UCSD-AML1 (cell line): ENCODE data around the gene CCDC9B.
A peak's percentile ranks its signal among the peaks of the same experiment; 100 is the strongest.

Experiments used
- DNase-seq: peaks from one replicate; lab custom pipeline; 2025; ENCODE audit not compliant: unreplicated experiment; lab: John Stamatoyannopoulos, UW

CCDC9B gene

DNA sequence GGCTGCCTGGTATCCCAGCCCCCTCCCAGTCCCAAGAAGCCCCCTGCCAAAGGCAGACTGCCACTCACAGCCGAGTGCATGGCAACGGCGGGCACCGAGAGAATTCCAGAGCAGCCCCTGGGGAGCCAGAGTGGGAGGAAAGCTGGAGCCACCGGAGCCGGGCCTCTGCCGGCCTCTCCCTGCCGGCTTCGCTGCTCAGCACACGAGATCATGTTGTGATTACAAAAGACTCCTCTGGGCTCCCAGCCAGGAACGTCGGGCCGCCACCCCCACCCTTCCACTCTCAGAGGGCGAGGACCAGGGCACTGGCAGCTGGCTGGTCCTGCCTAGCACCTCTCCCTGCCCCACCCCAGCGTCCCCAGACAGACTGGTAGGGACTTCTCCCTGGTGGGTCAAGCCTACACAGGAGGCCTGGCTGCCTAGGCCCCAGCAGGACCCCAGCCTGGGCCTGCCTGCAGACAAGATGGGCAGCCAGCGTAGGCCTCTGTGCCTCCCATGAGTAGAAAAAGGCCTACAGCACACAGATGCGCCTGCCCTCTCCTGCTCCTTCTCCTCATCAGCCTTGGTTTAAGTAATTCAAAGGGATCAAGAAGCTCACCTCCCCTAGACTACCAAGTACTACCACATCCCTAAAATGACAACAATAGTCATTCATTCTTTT, at the start of gene CCDC9B:
TSS of gene CCDC9B (minus strand) at position 200 of the 661 bp plus-strand sequence. CDS start at position 80, 120 bp downstream.
- no peak for DNase-seq

DNA sequence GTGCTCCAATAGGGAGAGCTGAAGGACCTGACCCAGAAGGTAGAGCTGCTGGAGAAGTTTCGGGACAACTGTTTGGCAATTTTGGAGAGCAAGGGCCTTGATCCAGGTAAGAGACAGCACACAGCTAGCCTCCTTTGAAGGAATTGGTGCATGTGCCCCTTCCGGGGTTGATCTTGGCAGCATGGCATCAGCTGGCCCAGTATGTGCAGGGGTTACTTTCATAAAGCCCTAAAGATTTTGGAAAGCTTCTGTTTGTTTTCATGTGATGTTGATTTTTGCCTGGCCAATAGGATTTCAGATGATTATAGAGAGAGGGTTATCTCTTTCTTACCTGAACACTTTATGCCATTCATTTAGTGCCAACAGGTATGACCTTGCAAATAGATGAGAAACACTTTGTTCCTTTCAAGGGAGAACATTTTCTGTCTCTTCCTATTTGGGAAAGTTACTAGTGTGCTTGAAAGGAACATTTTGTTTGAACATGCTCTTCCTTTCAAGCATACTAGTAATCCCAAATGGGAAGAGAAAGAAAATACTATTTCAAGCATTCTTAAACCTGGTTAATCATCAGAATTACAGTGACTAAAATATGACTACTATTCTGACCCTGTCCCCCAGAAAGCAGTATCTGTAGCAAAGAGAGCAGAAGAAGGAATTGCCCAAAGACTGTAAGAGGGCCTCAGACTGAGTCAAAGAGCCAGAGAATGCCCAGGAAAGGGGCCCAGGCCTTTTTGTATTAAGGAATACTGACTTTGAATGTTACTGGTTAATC, 49.3 kb upstream of the CCDC9B start:
- no peak for DNase-seq

DNA sequence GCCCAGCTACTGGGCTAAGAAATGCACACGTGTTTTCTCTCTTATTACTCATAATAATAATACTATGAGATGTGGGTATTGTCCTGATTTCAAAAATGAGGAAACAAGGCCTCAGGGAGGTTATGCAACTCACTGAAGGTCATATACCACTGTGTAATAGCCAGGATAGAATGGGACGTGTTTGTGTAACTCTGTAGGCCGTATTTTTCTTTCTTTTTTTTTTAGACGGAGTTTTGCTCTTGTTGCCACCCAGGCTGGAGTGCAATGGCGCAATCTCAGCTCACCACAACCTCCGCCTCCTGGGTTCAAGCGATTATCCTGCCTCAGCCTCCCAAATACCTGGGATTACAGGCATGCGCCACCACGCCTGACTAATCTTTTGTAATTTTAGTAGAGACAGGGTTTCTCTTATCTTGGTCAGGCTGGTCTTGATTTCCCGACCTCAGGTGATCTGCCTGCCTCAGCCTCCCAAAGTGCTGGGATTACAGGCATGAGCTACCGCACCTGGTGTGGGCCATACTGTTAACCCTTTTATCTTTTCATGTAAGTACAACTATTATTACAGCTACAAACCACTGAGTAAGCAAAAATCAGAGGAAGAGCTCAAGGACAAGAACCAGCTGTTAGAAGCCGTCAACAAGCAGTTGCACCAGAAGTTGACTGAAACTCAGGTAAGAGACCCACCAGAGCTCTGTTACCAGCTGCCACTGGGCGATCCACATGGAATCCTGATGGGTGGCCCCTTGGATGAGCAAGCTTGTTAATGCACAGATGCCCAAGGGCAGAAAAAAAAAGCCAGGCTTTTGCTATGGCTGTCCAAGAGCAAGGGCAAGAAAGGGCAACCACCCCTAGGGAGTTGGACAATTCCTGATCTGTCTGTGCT, 48.4 kb upstream of the CCDC9B start:
- DNase-seq, result no peak

DNA sequence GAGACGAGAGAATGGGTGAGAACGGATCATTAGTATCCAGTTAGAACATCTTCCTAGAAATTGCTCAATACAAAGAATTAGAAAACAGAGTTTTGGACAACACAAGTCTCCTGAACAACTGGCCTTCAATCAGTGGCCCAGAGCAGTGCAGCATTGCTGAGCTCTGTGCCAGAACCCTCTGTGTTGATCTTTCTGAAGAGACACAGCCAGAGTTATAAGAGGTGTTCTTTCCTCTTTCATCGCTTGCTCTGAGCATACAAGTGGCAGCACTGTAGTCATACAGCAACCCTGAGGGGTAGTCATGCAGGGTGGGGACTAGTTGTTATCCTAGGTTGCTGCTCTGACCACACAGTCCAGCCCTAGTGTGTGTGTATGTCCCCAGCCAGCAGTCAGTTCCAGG, 45.7 kb upstream of the CCDC9B start:
- no peak for DNase-seq

DNA sequence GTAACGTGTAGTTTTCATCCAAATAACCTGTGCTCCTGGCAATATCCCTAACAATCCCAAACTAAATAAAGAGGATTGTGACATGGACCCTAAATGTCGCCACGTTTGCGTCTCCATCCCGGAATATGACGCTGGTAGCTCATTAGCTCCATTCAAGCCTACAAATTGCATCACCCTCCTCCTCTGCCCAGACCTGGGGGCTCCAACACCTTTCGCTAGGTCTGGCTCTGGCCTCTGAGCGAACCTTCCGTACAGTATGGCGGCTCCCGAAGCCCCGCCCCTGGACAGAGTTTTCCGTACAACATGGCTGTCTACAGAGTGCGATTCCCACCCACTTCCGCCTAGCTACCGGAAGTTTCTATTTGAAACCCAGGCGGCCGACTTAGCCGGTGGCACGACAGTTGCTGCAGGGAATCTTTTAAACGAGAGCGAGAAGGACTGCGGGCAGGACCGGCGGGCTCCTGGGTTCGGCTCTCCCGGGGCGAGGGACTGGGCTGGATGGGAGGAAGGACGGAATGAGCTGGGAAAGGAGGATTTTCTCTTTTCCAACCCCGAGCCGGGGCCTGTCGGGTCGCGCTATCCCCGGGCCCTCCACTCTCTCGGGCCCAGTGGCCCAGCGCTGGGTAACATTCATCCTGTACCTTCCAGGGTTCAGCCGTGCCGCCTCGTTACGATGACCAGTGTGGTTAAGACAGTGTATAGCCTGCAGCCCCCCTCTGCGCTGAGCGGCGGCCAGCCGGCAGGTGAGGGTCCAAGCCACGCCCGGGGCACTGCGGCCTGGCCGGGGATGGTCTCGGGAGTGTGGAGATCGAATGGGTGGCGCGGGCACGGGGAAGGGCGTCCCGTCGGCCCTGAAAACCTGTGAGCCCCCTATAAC, 42.1 kb upstream of the CCDC9B start, which contains the start of gene KNSTRN:
TSS of gene KNSTRN (plus strand) at position 142 of the 877 bp plus-strand sequence. CDS start at position 257, 115 bp downstream.
- DNase-seq, result peak; percentile 87

DNA sequence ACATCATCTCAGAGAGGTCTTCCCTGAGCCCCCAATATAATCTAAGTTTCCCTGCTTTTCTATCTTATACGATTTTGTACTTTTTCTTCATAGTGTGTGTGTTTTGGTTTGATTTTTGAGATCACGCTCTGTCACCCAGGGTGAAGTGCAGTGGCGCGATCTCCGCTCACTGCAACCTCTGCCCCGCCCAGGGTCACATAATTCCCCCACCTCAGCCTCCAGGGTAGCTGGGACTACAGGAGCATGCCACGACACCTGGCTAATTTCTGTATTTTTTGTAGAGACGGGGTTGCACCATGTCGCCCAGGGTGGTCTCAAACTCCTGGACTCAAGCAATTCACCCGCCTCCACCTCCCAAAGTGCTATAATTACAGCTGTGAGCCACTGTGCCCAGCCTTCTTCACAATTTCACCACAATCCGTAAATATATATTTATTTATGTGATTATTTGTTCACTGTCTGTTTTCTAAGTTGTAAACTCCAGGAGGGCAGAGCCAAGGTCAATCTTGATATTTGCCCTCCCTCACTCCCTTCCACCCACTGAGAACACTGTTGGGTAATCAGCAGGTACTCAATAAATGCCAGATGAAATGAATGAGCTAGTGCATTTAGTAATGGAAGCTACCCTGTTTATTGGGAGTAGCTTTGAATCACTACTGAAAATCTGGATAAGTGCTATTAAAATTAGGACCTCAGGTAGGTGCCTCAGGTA, 41.2 kb upstream of the CCDC9B start:
- DNase-seq, result no peak

DNA sequence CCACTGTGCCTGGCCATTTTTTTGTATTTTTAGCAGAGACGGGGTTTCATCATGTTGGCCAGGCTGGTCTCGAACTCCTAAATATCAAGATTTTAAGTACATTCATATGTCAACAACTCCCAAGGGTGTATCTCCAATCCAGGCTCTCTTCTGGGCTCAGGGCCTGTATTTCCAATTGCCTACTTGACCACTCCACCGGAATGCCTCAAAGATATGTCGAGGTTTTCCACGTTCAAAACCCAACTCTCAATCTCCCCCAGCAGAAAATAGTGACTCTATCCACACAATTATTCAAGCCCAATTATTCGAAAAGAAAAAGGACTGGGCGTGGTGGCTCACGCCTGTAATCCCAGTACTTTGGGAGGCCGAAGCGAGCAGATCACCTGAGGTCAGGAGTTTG, 39.9 kb upstream of the CCDC9B start:
- DNase-seq, result no peak

DNA sequence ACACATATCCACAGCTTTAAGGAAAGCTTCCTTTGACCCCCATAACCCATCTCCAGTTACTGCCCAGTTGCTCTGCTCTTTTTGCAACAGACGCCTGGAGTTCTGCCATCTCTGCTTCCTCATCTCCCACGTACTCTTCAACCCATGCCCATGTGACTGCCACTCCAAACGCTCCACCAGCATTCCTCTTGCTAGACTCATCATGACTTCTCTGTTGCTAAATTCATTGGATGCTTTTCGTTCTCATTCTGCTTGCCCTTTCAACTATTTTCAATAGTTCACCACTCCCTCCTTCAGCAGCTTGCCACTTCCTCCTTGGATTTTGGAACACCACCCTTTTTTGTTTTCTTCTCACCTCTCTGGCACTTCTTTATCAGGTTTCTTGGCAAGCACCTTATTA, 39.1 kb upstream of the CCDC9B start:
- DNase-seq, result no peak

DNA sequence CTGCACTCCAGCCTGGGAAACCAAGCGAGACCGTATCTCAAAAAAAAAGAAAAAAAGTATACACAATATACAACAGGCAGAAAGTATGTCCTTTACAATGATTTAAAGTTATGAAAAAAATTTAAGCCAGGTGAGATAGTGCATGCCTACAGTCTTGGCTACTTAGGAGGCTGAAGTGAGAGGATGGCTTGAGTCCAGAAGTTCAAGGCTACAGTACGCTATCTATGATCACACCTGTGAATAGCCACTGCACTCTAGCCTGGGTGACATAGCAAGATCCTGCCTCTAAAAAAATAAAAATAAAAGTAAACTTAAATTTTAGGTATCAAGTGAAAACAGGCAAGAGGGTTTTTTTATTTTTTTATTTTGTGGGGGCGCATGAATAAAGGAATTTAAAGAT, 38.6 kb upstream of the CCDC9B start:
- no peak for DNase-seq

DNA sequence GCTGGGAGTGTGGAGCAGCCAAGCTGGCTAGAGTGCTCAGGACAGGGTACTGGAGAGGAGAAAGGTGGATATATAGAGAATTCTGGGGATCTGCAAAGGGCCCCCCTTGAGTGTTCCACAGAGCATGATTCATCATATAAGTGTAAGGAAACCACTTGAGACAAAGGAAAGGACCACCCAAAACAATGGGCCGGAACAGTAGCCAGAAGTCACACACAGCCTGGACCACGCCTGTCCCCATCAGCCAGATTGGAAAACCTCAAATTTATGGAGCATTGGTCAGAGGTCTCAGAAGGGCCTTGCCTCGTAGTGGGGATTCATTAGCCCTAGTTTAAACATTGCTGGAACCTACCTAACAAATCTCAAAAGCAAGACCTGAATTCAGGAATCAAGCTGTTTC, 36.9 kb upstream of the CCDC9B start:
- DNase-seq, result no peak

DNA sequence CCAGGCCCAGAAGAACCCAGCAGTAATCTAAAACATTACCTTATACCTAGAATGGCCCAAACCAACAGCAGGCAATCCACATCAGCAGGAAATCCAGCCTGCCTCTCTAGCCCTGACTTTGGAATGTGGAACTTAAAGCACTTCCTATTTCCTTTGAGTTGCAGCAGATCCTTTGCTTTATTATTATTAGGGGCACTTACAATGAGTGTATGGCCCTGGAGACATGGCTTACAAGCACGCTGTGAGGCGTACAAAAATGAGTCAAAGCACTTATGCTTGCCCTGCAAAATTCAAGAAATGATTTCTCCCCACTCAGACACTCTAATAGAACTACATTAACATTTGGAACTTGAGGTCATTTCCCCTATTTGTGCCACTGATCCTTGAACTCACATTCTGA, 32.2 kb upstream of the CCDC9B start:
- DNase-seq, result no peak

DNA sequence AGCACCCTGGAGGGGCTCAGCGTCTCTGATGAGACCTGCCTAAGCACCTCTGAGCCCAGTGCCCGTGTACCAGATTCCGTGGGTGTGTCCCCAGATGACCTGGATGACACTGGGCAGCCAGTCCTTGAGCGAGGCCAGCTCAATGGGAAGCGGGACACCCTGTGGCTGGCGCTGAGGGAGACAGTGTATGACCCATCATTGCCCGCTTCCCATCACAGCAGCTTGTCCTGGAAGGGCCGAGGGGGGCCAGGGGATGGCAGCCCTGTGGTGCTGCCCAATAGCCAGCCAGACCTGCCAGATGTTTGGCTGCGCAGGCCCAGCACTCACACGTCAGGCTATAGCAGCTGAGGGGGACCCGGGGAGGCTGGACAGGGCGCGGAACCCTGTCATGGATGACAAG, 29.2 kb upstream of the CCDC9B start:
- DNase-seq, result no peak

DNA sequence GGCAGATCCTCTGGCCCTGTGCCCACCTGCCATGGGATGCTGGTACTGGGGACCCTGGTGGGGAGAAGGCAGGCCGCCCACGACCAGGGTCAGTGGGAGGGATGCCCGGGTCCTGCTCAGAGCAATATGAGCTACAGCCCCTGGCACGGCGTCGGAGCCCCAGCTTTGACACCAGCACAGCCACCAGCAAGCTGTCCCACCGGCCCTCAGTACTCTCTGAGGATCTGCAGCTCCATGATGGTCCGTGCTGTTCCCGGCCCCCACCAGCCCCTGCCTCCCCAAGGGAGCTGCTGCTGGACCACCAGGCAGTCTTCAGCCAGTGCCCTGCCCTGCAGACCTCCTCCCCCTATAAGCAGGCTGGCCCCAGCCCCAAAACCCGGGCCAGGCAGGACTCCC, 28.7 kb upstream of the CCDC9B start:
- no peak for DNase-seq

DNA sequence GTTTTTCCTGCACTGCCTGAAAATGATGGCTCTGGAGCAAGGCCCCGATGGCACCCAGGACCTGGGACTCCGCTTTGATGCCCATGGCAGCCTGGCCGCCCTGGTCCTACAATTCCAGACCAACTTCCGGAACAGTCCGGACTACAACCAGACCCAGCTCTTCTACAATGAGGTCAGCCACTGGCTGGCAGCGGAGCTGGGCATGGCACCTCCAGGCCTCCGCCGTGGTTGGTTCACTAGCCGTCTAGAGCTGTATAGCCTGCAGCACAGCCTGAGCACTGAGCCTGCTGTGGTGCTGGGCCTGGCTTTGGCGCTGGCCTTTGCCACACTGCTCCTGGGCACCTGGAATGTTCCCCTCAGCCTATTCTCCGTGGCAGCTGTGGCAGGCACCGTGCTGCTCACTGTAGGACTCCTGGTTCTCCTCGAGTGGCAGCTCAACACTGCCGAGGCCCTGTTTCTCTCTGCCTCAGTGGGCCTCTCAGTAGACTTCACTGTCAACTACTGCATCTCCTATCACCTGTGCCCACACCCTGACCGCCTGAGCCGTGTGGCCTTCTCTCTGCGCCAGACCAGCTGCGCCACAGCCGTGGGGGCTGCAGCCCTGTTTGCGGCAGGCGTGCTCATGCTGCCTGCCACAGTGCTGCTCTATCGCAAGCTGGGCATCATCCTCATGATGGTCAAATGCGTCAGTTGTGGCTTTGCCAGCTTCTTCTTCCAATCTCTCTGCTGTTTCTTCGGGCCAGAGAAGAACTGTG, 28.2 kb upstream of the CCDC9B start:
- no peak for DNase-seq

DNA sequence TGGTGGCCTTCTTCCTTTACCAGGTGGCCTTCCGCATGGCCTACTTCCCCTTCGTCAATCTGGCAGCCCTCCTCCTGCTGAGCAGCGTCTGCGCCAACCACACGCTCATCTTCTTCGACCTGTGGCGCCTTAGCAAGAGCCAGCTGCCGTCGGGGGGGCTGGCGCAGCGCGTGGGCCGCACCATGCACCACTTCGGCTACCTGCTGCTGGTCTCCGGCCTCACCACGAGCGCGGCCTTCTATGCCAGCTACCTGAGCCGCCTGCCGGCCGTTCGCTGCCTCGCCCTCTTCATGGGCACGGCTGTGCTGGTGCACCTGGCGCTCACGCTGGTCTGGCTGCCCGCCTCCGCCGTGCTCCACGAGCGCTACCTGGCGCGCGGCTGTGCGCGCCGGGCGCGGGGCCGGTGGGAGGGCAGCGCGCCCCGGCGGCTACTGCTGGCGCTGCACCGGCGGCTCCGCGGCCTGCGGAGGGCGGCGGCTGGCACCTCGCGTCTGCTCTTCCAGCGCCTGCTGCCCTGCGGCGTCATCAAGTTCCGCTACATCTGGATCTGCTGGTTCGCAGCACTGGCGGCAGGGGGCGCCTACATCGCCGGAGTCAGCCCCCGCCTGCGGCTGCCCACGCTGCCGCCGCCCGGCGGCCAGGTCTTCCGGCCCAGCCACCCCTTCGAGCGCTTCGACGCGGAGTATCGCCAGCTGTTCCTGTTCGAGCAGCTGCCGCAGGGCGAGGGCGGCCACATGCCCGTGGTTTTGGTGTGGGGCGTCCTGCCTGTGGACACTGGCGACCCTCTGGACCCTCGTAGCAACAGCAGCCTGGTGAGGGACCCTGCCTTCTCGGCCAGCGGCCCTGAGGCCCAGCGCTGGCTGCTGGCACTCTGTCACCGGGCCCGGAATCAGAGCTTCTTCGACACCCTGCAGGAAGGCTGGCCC, 27.2 kb upstream of the CCDC9B start:
- DNase-seq, result peak; percentile 93

DNA sequence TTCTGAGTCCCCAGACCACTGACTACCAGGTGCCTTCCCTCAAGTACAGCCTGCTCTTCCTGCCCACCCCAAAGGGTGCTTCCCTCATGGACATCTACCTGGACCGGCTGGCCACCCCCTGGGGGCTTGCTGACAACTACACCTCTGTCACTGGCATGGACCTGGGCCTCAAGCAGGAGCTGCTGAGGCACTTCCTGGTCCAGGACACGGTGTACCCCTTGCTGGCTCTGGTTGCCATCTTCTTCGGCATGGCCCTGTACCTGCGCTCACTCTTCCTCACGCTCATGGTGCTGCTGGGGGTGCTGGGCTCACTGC, 26.6 kb upstream of the CCDC9B start:
- no peak for DNase-seq

DNA sequence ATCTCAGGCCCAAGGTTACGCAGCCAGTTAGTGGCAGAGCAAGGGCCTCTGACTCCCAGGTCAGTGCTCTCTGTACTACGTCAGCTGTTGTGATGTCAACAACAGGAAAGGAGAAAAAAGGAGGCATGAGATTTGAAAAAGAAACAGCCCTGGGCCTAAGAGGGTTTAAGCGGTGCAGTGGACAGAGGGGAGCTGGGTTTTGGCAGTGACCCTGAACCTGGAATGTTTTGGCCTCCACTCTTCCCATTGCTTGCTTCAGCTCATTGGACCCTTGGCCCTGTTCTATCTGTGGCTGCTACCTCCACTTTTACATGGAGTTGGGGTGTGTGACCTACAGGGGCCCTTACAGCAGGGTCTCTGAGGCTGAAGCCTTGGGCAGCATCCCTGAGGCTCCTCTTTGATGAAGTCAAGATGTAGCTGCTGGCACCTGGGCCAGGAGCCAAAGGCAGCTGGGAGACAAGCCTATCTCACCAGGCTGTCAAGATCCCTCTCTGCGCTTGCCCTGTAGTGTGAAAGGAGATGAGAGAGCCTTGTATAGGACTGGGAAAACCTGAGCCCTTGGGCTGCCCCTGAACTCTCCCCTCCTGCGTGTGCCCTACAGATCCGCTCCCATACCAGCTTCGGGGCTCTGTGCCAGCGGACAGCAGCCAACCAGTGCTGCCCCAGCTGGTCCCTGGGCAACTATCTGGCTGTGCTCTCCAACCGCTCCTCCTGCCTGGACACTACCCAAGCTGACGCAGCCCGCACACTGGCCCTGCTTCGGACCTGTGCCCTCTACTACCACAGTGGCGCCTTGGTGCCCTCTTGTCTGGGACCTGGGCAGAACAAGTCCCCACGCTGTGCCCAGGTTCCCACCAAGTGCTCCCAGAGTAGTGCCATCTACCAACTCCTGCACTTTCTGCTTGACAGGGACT, 26.0 kb upstream of the CCDC9B start:
- DNase-seq, result no peak
